KBM-7 (cell line): Measurements from ENCODE around the gene PLPPR5.

Source experiments
- DNase-seq: peaks from one replicate; pipeline ENCODE4 v3.0.0-alpha.2; 2015
- in situ Hi-C: fragments of 300-500 bp; cut with MboI; formaldehyde crosslinking; loops from 2 replicates; pipeline ENCODE4 v1.14.3; 2020; ENCODE audit warnings: low sequenced_read_pairs, low pct_unique_long_range_greater_than_20kb, mixed read lengths

The PLPPR5 gene

DNA sequence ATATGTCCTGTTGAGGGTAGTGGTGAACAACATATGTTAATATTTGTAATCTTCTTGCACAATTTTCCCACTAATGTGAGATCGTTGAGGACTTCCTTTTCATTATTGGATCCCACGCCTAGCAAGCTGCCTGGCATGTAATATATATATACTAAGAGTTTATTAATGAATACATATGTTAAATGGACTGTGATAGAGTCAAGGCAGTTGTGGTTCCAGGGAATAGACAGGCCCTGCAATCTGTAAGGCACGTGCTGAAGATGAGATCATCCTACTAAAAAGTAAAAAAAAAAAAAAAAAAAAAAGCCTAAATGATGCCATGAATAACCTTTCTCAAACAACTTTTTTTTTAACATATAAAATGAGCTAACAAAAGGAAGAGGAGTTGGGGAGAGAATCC lies 28.9 kb downstream of the PLPPR5 start:
- DNase-seq: no peak
- in situ Hi-C loops: no loop called here

DNA sequence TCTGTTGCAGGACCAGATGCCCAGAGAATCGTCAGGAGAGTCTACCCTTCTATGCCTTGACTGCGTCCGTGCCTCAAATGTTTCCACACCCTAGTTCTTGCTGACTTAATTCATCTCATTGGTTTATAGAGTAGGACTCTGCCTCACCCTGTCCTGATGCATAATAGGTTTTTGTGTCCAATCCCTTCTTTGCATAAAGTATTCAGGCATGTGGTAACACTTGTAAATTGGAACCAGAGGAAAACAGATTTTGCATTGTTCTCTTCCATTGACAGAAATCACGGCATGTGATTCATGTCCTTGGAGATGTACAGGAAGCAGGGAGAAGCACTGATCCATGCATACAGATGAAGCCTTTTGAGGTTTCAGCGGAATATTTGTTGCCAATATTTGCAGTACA lies 29.5 kb downstream of the PLPPR5 start:
- in situ Hi-C loops: no loop called here
- no peak for DNase-seq

- no peak for DNase-seq
- in situ Hi-C loops: no loop called here
Observed at GRCh38 chr1:98969798-98970490, 34.7 kb downstream of the PLPPR5 start.

- DNase-seq: no peak
- in situ Hi-C loops: no loop called here
Observed at GRCh38 chr1:98967122-98967521, 37.5 kb downstream of the PLPPR5 start.

- in situ Hi-C loops: no loop called here
- DNase-seq: no peak
Observed at GRCh38 chr1:98965394-98965793, 39.3 kb downstream of the PLPPR5 start.

DNA sequence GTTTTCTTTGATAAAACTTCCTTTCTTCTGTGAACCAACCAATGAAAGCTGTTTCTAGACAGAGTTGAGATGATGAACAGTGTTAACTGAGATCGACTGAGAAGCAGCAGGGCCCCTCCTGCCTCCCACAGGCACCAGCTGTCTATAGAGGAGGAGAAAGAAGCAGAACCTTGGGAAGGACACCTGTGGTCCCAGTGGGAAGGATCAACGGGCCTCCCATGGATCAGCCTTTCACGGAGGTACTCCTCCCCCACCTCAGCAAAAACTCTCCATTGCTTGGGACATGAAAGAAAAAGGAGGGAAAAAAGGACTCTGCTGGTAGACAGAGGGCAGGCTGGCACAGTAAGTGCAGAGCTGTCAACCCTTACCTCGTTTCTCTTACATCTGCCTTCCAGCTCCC lies 40.5 kb downstream of the PLPPR5 start:
- in situ Hi-C loops: no loop called here
- no peak for DNase-seq

DNA sequence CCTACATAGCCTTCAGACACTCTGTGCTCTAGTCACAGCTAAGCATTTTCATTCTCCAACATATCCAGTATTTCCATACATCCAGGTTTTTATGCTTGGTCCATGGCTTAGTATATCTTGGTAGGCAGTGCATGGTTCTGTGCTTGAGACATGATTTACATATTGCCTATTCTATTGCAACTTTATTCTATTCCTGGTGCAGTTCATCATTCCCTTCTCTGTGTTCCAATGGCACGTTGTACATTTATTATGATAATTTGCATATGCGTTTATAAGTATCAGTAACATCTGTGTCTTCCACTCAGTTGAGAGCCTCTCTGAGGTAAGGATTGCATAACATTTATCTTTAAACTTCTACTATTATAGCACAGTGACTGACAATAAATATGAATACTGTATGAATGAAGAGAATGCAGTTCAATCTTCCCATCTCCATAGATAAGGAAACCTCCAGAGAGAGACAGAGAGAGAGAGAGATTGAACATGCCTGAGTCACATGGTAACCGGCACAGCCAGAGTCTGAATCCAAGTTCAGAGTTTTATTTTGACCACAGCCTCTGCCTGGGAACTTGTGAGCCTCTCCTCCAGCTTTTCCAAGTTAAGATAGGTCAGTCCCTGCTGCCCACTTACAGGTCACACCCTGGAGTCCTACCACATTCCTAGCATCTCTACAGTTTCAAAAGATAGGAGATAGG lies 41.5 kb downstream of the PLPPR5 start:
- no peak for DNase-seq
- in situ Hi-C loops: no loop called here

GRCh38 chr1:98962156-98962555 lies 42.5 kb downstream of the PLPPR5 start:
- in situ Hi-C loops: no loop called here
- no peak for DNase-seq

- in situ Hi-C loops: no loop called here
- no peak for DNase-seq
Observed at GRCh38 chr1:98949621-98950020, 55.0 kb downstream of the PLPPR5 start.

GRCh38 chr1:98949166-98949565 lies 55.5 kb downstream of the PLPPR5 start:
- no peak for DNase-seq
- in situ Hi-C loops: no loop called here

- in situ Hi-C loops: no loop called here
- DNase-seq: no peak
Observed at GRCh38 chr1:98947071-98947470, 57.6 kb downstream of the PLPPR5 start.

- no peak for DNase-seq
Observed at GRCh38 chr1:98940722-98941079, 64.0 kb downstream of the PLPPR5 start.

GRCh38 chr1:98940069-98940721 lies 64.5 kb downstream of the PLPPR5 start:
- DNase-seq: no peak
- in situ Hi-C loops: no loop called here

More at GRCh38 chr1:98940722-98941079, 64.0 kb downstream of the PLPPR5 start:
- in situ Hi-C loops: no loop called here

- in situ Hi-C loops: no loop called here
Observed at GRCh38 chr1:98939471-98939870, 65.2 kb downstream of the PLPPR5 start.

GRCh38 chr1:98937347-98937746 lies 67.3 kb downstream of the PLPPR5 start:
- in situ Hi-C loops: no loop called here
- DNase-seq: no peak

More at GRCh38 chr1:98939471-98939870, 65.2 kb downstream of the PLPPR5 start:
- DNase-seq: no peak

- in situ Hi-C loops: no loop called here
- no peak for DNase-seq
Observed at GRCh38 chr1:98932184-98932583, 72.5 kb downstream of the PLPPR5 start.

- DNase-seq: no peak
- in situ Hi-C loops: no loop called here
Observed at GRCh38 chr1:98931128-98931835, 73.4 kb downstream of the PLPPR5 start.

- in situ Hi-C loops: no loop called here
- DNase-seq: no peak
Observed at GRCh38 chr1:98929437-98929836, 75.2 kb downstream of the PLPPR5 start.

DNA sequence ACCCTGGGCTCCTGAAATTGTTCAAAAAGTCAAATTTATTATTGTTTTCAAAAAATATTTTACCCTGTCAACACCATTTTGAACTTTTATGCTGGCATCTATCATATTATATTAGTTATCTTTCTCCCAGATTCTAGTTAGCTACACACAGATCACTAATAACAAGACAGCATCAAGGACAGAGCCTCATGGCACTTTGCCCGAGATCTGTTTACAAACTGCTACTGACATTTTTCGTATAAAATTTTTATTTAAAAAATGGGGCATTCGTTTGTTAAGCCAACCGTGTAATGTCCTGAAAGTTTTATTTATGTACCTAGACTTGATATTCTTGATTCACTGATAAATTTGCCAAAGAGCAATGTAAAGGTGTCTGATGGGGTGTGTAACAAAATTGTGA lies 78.1 kb downstream of the PLPPR5 start:
- in situ Hi-C loops: no loop called here

DNA sequence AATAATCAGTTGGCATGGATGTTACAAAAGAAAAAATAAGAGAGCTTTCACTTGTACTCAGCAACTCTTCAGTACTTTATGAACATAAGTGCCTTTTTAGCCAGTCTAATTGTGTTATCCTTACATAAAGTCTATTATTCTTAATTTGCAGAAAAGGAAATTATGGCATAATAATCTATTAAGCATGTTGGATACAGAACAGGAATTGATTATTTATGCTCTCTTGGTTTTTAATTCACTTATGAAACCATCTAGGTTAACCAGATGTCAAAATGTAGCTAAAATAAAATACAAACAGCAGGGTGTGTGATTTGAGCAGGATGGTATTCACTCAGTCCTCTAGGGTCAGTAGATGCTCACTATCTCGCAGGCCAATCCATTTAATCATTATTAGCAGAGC lies 79.7 kb downstream of the PLPPR5 start:
- DNase-seq: no peak
- in situ Hi-C loops: no loop called here

More for the DNA sequence above, 78.1 kb downstream of the PLPPR5 start:
- no peak for DNase-seq
